Thyroid gland (tissue), 4 donors: ENCODE measurements around the gene ADAM22. TPM values are rescaled to one million over a fixed set of nuclear protein-coding genes. Genes with fewer than 3 reads are reported as not detected.
A peak's percentile ranks its signal among the peaks of the same experiment; 100 is the strongest.
"Not testable (repeated sequence)": the region's sequence is repeated elsewhere in the genome, so short reads cannot be mapped to it uniquely, and the experiment has no call there.

Experiments
- DNase-seq, 2 donors: peaks; one replicate each; pipeline ENCODE4 v3.0.0-alpha.2; 2019
- H3K27ac ChIP-seq, 3 donors: fragments of 200-600 bp; sonication (generic); 1 replicate in 2 of 3; 2 replicates in 1 of 3; pipeline ENCODE4 v1.5.1; 2016 to 2019; ENCODE audit warnings: mild to moderate bottlenecking in 1 of 3, moderate library complexity in 1 of 3
- H3K27me3 ChIP-seq: fragments of 200-600 bp; sonication (generic); one replicate; pipeline ENCODE4 v1.5.1; 2019
- H3K36me3 ChIP-seq, 2 donors: fragments of 200-600 bp; sonication (generic); one replicate each; pipeline ENCODE4 v1.5.1; 2016 to 2019
- H3K4me1 ChIP-seq, 2 donors: fragments of 200-600 bp; sonication (generic); one replicate each; pipeline ENCODE4 v1.5.1; 2017 to 2019
- H3K4me3 ChIP-seq, 3 donors: fragments of 200-600 bp; sonication (generic); replicated peaks in 1 of 3; 1 replicate in 2 of 3; 2 replicates in 1 of 3; pipeline ENCODE4 v1.5.1; 2016; ENCODE audit warnings: mild to moderate bottlenecking in 1 of 3
- H3K9me3 ChIP-seq: fragments of 200-600 bp; sonication (generic); one replicate; pipeline ENCODE4 v1.5.1; 2017
- CTCF ChIP-seq, 6 experiments: fragments of 200-600 bp in 3 of 6; fragments of 450-650 bp in 3 of 6; sonication (generic) in 3 of 6; IDR thresholded peaks; one replicate each; pipeline ENCODE4 v1.5.1; 2016 to 2019; ENCODE audit warnings: antibody characterized with exemption in 6 of 6, mild to moderate bottlenecking in 2 of 6, inconsistent platforms in 1 of 6, moderate library complexity in 1 of 6
- POLR2A ChIP-seq, 2 donors: fragments of 450-650 bp; IDR thresholded peaks; one replicate each; pipeline ENCODE4 v1.6.1; 2017; ENCODE audit warnings: antibody characterized with exemption in 2 of 2, mild to moderate bottlenecking in 2 of 2, moderate library complexity in 1 of 2
- WGBS, 2 donors: methylation state at CpG; one replicate each; pipeline ENCODE4 v1.1.5; 2017; 5-methylcytosine and 5-hydroxymethylcytosine counted together
- intact Hi-C: fragments of 100-400 bp; cut with DNase I; formaldehyde crosslinking; loops from one replicate; pipeline ENCODE4 v1.15.1; 2023
- total RNA-seq, 4 donors: library from RNA; depleted of rRNA; stranded (reverse); fragments of >200 nt; gene quantifications; one replicate each; pipeline ENCODE4 v1.2.3, GENCODE V29; 2016

The ADAM22 gene
- total RNA-seq: 10 to 100 TPM; 13.0 to 25.0 (median 17.1) TPM

GRCh38 chr7:87933953-87934698, at the start of gene ADAM22:
TSS of gene ADAM22 (plus strand) at chr7:87934251. CDS start at chr7:87934466, 215 bp downstream.
- peak in 1 of 2 donors; percentile 85 for TF ChIP-seq POLR2A (IDR thresholded peaks at IDR 0.05)
- no peak for TF ChIP-seq CTCF (IDR thresholded peaks at IDR 0.05)
- Histone ChIP-seq H3K9me3 (no peaks in the 10 kb centered on the region), H3K27ac (peak within 1 kb of the TSS in 2 of 3 donors; percentile 10 to 62), H3K27me3 (no peaks in the 10 kb centered on the region), H3K4me3 (peak within 1 kb of the TSS; percentile 44 to 64 (median 58)), H3K36me3 (no peaks in the 10 kb centered on the region), H3K4me1 (peaks cover 0 to 6% of the 10 kb centered on the region in 2 donors)
- WGBS, 2 donors: 0% methylated on average over 32 to 37 of the region's 70 CpGs
- peak; percentile 94 to 96 for DNase-seq
- intact Hi-C loops: no loop called here

- intact Hi-C loops: loop anchor here (5.0 kb wide), 1 partner anchor 83 kb away; no protein-coding TSS in a partner anchor
- no peak for TF ChIP-seq POLR2A (IDR thresholded peaks at IDR 0.05)
- TF ChIP-seq CTCF (IDR thresholded peaks at IDR 0.05): no peak
- no peaks in the 10 kb centered on the region for H3K27me3 ChIP-seq
- H3K27ac ChIP-seq: no peak overlapping the region
- WGBS, 2 donors: 89 to 98% methylated on average over 2 of the region's 2 CpGs
- H3K4me1 ChIP-seq: no peaks in the 10 kb centered on the region
- H3K4me3 ChIP-seq: no peak overlapping the region
- no peak for DNase-seq
- H3K36me3 ChIP-seq: no peaks in the 10 kb centered on the region
- H3K9me3 ChIP-seq: no peaks in the 10 kb centered on the region
These were observed 49.0 kb upstream of the ADAM22 start for GRCh38 chr7:87885018-87885417.

GRCh38 chr7:87886875-87887274, 47.2 kb upstream of the ADAM22 start:
- H3K27ac ChIP-seq: no peak overlapping the region

GRCh38 chr7:87895363-87895762, 38.7 kb upstream of the ADAM22 start:
- H3K36me3 ChIP-seq: no peaks in the 10 kb centered on the region
- H3K9me3 ChIP-seq: no peaks in the 10 kb centered on the region
- H3K27me3 ChIP-seq: no peaks in the 10 kb centered on the region
- WGBS, 2 donors: 98% methylated on average over 2 of the region's 2 CpGs
- no peak overlapping the region for H3K4me3 ChIP-seq
- no peak overlapping the region for H3K27ac ChIP-seq
- H3K4me1 ChIP-seq: no peaks in the 10 kb centered on the region
- intact Hi-C loops: no loop called here
- no peak for TF ChIP-seq POLR2A (IDR thresholded peaks at IDR 0.05)
- no peak for TF ChIP-seq CTCF (IDR thresholded peaks at IDR 0.05)
- no peak for DNase-seq

More at GRCh38 chr7:87886875-87887274, 47.2 kb upstream of the ADAM22 start:
- Histone ChIP-seq H3K9me3 (no peaks in the 10 kb centered on the region), H3K36me3 (no peaks in the 10 kb centered on the region), H3K4me1 (no peaks in the 10 kb centered on the region), H3K27me3 (no peaks in the 10 kb centered on the region), H3K4me3 (no peak overlapping the region)
- intact Hi-C loops: loop anchor here (5.0 kb wide), 1 partner anchor 85 kb away; no protein-coding TSS in a partner anchor
- TF ChIP-seq CTCF (IDR thresholded peaks at IDR 0.05): peak in 4 of 6 experiments; percentile 23 to 63 (median 50)
- TF ChIP-seq POLR2A (IDR thresholded peaks at IDR 0.05): no peak
- DNase-seq: no peak

- Histone ChIP-seq H3K27me3 (no peaks in the 10 kb centered on the region), H3K27ac (no peak overlapping the region), H3K4me1 (no peaks in the 10 kb centered on the region), H3K4me3 (no peak overlapping the region), H3K36me3 (no peaks in the 10 kb centered on the region), H3K9me3 (no peaks in the 10 kb centered on the region)
- TF ChIP-seq CTCF (IDR thresholded peaks at IDR 0.05): no peak
- TF ChIP-seq POLR2A (IDR thresholded peaks at IDR 0.05): no peak
- intact Hi-C loops: no loop called here
- no peak for DNase-seq
- WGBS, 2 donors: 95 to 96% methylated on average over 2 of the region's 2 CpGs
These were observed 34.8 kb upstream of the ADAM22 start for GRCh38 chr7:87899255-87899654.

GRCh38 chr7:87907136-87907906, 26.7 kb upstream of the ADAM22 start:
- H3K4me3 ChIP-seq, DNase-seq, H3K27ac ChIP-seq, H3K36me3 ChIP-seq, H3K9me3 ChIP-seq, intact Hi-C loops, H3K27me3 ChIP-seq, H3K4me1 ChIP-seq: not testable (repeated sequence)
- 95% methylated on average over 3 of the region's 3 CpGs for WGBS, 2 donors

- H3K27me3 ChIP-seq, H3K9me3 ChIP-seq, DNase-seq, H3K27ac ChIP-seq, intact Hi-C loops, H3K4me3 ChIP-seq, H3K4me1 ChIP-seq, H3K36me3 ChIP-seq: not testable (repeated sequence)
- WGBS, 2 donors: 96 to 99% methylated on average over 4 of the region's 4 CpGs
These were observed 25.2 kb upstream of the ADAM22 start for GRCh38 chr7:87908814-87909213.
